ENCODE measurements around the gene EDEM2. TPM values are rescaled to one million over a fixed set of nuclear protein-coding genes. Genes with fewer than 3 reads are reported as not detected.
"Not testable (repeated sequence)": the region's sequence is repeated elsewhere in the genome, so short reads cannot be mapped to it uniquely, and the experiment has no call there.

EDEM2 gene
- total RNA-seq, 1 donor from 2014 or later = 29.0 TPM

DNA sequence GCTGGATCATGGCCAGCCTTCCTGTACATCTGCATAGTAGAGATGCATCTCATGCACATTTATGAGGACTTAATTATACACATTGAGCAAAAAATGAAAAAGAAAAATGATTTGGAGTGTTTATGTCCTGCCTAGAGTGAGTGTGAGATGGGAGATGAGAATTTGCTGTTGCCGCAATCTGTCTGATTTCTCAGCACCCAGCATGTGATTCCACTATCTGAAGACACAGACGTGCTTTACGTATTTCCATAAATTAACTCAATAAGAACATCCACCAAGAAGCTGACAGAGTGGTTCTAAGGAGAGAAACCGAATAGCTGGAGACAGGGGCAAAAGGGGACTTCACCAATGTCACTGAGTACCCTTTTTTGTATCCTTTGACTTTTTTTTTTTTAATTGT lies 15.2 kb downstream of the EDEM2 start:
- intact Hi-C loops (cut with micrococcal nuclease) = no loop called here

DNA sequence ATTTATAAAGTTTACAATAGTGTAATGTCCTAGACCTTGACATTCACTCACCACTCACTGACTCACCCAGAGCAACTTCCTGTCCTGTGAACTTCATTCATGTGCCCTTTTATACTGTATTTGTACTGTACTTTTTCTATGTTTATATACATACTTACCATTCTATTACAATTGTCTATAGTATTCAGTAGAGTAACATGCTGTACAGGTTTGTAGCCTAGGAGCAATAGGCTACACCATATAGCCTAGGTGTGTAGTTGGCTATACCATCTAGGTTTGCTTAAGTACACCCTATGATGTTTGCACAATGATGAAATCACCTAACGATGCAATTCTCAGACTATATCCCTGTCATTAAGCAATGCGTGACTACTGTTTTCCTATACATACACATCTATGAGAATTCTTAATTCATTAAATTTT lies 17.5 kb downstream of the EDEM2 start:
- intact Hi-C loops (cut with micrococcal nuclease) = no loop called here

DNA sequence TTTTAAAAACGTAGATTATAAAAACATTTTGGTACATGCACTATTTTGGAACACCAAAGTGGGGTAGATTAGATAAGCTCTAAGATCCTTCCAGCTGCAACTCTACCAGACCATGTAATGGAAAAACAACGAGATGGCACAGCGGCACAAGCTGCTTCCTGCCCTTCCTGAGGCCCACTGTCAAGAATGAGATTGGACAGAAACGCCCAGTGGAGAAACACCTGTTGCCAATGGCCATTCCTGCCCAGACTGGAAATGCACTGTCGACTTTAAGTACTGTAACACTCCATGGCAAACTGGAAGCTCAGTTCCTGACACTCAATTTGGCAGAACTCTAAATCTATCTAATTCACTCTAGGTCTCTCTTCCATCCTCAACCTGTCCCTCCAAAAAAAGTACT lies 21.4 kb downstream of the EDEM2 start:
- intact Hi-C loops (cut with micrococcal nuclease) = no loop called here

DNA sequence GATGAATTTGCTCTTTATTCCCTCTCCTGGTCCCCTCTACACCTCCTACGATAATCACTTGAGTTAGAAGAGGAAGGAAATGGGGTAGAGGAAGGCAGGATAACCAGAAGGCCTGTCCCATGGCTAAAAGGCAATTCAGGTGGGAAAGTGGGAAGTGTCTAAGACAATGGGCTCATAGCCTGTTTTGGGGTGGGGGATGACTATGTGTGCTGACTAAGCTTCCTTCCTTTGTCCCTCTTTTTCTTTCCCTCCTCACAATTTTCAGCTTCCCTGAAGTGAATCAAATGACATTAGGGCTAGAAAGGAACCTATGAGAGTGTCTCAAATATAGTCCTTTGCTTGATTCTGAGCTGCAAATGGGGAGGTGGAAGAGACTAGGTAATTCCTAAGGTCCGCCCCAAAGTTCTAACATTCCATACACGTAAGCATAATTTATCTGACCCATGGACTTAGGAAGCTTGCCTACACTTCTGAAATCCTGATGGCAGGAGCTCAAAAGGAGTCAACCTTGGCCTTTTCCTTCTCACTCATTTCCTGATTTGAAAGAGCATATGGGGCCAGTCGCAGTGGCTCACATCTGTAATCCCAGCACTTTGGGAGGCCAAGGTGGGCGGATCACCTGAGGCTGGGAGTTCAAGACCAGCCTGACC lies 24.3 kb downstream of the EDEM2 start:
- intact Hi-C loops (cut with micrococcal nuclease) = no loop called here

DNA sequence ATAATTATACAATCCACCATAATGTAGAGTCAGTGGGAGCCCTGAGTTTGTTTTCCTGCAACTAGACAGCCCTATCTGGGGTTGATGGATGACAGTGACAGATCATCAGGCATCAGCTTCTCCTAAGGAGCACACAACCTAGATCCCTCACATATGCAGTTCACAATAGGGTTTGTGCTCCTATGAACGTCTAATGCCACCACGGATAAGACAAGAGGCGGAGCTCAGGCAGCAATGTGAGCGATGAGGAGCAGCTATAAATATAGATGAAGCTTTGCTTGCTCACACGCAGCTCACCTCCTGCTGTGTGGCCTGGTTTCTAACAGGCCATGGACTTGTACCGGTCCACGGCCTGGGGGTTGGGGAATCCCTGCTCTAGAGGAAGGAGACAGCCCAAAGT lies 25.9 kb downstream of the EDEM2 start:
- intact Hi-C loops (cut with micrococcal nuclease) = no loop called here

DNA sequence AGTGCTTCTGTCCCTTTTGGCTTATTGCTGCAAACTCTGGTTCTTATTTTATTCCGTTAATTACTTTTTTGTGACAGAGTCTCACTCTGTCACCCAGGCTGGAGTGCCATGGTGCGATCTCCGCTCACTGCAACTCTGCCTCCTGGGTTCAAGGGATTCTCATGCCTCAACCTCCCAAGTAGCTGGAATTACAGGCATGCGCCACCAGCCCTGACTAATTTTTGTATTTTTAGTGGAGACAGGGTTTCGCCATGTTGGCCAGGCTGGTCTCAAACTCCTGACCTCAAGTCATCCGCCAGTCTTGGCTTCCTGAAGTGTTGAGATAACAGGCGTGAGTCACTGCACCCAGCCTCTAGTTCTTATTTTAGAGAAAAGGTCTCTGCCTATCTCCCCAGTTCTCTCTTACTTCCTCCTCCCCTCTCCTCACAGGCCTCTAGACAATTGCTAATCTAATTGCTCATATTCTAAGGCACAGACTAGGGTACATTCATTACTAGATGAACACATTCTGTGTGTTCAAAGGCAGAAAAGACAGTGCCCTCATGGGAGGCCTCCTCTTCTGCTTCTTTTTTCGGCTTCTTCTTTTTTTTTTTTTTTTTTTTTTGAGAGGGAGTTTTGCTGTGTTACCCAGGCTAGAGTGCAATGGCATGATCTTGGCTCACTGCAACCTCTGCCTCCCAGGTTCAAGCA lies 27.0 kb downstream of the EDEM2 start:
- intact Hi-C loops (cut with micrococcal nuclease) = no loop called here

DNA sequence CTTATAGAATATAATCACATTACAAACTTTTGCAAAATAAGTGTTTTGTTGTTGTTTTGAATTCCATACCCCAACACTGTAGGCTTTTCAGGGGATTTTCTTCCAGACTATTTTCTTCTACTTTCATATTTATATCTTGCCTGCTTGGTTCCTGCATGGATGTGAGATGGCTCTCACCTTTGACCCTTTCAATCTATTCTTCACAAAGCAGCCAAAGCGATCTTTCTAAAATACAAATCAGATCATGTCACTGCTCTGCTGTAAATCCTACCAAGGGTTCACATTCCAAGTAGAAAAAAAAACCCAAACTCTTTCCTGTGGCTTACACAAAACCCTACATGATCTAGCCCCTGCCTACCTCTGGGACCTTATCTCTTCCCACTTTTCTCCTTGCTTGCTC lies 29.5 kb downstream of the EDEM2 start:
- intact Hi-C loops (cut with micrococcal nuclease) = no loop called here

DNA sequence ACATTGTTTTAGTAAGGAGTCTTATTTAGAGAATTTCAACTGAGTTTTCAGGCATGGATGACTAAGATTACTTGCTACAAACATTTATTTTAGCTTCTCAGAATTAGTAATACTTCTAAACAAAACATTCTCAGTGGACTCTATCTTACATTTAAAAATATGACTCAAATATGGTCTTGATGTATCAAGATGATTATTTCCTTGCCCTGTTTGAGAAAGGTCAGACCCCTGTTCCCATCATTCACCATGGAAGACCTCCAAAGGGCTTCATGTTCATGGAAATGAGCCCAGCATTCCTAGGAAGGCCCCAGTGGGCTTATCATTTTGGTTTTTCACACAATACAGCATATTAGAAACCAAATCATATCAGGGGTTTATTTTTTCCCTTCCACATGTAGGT lies 29.9 kb downstream of the EDEM2 start:
- intact Hi-C loops (cut with micrococcal nuclease) = no loop called here

DNA sequence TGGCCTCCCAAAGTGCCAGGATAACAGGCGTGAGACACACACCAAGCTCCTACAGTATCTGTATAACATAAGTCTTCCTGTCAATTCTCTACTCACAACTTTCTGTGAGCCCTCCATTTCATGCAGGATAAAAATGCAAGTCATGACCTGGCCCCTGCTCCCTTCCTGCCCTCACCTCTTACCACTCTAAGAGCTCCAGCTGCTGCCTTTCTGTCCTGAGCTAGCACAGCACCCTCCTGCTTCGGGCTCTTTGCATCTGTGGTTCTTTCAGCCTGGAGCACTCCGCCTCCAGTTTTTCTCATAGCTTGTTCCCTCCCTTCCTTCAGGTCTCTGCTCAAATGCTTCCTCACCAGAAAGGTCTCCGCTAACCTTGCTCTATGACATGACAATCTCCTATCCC lies 30.9 kb downstream of the EDEM2 start:
- intact Hi-C loops (cut with micrococcal nuclease) = no loop called here

DNA sequence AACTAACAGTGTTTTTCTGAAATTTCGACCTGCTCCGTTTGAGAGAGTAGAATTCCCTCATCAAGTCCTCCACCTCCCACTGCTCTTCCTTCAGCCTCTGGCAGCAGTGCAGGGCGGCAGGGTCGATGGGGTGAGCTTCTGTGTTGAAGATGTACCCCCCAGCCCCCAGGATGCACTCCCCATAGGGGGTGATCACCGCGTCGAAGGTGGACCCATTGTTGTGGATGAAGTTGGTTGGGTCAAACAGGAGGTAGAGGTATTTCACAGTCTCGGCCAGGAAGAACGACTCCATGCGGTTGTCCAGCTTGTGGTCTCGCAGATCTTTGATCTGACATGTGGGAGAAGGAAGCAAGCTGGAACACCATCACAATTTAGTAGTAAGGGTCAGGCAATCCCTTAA lies 31.5 kb downstream of the EDEM2 start:
- intact Hi-C loops (cut with micrococcal nuclease) = no loop called here

DNA sequence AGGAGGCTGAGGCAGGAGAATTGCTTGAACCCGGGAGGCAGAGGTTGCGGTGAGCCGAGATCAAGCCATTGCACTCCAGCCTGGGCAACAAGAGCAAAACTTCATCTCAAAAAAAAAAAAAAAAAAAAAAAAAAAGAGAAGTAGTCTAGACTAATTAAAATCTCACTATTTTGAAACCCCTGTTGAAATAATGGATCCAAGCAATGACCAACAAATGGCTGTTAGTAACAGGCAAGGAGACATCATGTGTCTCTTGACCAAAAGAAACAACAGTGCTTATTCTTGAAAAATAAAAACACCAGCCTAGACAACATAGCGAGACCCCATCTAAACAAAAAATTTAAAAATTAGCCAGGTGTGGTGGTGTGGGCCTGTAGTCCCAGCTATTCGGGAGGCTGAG lies 34.9 kb downstream of the EDEM2 start:
- intact Hi-C loops (cut with micrococcal nuclease) = not testable (repeated sequence)

DNA sequence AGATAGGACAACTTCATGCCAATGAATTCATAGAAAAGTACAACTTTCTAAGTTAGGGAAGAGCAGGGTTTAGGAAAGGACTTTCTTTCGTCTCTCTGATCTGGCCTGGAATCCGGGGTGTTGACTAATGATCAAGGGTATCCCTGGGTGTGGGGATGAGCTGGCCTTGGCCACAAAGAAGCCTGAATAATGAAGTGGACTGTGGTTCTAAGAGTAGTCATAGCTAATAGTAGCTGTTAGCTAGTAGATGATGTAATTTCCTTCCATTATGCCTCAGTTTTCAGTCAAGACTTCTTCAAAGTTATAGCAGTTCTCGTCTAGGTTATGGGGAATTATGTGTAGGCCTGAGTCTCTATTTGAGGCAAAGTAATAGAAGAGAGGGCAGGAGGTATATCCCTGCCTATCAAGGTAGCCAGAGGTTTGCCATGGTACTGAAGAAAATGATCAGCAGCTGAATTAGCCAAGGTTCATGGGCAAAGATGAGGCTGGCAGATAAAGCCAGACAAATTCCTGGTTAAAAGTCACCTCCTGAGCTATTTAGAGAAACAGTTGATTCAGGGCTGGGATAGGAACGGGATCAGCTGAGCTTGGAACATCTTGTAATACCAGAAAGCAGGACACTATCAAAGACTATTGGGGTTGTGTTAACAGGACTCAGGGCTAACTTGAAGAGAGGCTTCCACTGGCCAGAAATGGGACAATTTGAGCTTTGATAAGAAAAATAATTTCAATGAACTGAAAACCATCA lies 35.8 kb downstream of the EDEM2 start:
- intact Hi-C loops (cut with micrococcal nuclease) = no loop called here

DNA sequence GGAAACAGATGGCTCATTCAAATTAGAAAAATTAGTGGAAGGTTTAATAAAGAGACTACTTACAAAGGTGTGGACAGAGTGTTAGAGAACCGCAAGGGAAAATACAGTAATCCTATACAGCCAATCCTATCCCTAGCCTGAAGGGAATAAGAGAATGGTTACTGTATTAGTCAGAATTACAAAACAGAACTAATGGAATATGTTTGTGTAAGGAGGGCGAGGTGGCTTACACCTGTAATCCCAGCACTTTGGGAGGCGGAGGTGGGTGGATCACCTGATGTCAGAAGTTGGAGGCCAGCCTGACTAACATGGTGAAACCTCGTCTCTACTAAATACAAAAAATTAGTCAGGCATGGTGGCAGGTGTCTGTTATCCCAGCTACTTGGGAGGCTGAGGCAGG lies 38.2 kb downstream of the EDEM2 start:
- intact Hi-C loops (cut with micrococcal nuclease) = no loop called here

DNA sequence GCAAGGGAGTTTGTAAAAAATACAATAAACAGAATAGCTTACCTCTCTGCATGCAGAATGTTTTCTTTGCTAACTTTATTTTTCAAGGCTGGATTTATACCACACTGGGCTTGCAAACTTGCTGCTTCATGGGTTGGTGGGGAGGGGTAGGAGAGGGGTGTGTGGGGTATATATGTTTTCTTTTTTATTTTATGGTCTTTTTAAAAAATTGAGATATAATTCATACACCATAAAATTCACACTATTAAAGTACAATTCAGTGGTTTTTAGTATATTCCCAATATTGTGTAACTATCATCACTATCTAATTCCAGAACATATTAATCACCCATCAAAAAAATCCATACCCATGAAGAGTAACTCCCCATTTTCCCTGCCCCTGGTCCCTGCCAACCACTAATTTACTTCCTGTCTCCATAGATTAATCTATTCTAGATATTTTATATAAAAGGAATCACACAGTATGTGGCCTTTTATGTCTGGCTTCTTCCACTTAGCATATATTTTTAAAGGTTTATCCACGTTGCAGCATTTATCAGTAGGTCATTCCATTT lies 40.2 kb downstream of the EDEM2 start:
- intact Hi-C loops (cut with micrococcal nuclease) = no loop called here

DNA sequence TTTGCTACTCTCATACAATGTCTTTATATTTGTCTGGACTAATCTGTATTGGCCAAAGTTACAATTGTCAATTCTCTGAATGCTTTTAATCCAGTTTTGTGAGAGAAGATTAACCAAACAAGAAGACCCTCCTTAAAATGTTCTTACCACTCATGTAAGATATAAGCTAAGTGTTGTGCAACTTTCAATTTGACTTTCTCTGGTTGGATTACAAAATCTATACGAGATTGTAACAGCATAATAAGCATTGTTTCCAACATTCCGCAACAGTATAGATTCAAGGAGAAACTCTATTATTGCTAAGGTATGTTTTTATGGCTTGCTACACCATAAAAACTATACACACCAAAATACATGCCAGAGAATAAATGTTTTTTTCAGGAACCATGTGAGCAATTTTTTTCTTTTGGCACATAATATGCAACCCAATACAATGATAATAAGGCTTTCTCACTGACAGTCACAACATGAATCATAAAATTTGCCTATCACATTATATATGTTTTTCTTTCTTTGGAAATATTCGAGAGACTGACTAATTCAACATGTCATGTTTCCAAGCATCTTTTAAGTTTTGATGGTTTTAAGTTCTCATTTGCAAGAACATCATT lies 42.3 kb downstream of the EDEM2 start:
- intact Hi-C loops (cut with micrococcal nuclease) = no loop called here

DNA sequence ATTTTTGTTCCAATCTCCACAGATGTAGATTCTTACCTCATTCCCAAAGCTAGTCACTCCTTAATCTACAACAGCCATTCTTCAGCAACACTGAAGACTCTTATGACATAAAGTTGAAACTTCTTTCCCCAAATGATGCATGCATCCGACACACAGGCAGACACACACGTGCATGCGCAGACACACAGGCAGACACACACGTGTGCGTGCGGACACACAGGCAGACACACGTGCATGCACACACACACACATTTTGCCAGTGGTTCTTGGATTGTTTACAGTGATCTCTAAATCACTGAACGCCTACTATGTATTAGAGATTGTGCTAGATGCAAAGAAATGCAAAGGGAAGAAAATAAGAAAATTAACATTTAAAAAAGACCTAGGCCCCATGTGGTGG lies 45.5 kb downstream of the EDEM2 start:
- intact Hi-C loops (cut with micrococcal nuclease) = no loop called here

DNA sequence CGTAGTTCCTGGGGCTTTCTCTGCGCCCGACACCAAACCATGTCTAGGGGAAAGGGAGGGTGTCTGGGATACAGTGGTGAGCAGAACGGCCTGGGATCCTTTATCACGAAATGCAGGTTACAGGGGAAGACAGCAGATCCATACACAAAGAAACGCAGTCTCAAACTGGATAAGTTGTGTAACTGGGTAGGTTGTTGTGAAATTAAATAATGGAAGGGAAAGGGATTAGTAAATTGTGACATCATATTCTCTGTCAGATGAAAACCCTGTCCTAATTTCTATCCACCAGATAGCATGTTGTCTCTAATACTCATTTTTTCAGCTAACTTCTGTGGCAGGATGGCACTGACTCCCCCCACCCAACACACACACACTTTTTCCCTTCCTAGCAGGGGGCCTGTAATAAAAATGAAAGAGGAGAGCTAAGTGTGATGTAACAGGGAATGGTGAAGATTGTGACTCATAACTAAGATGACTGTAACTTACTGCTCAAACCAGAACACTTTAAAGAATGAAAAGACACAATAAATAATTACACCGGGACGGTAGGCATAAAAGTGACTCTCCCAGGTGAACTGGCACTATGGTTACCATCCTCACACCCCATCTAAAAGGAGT lies 53.8 kb downstream of the EDEM2 start:
- intact Hi-C loops (cut with micrococcal nuclease) = loop anchor here (2.0 to 10.0 kb wide), 4 partner anchors 53 to 266 kb away; partner anchors contain the start of genes EDEM2, GSS, MMP24OS and MYH7B

DNA sequence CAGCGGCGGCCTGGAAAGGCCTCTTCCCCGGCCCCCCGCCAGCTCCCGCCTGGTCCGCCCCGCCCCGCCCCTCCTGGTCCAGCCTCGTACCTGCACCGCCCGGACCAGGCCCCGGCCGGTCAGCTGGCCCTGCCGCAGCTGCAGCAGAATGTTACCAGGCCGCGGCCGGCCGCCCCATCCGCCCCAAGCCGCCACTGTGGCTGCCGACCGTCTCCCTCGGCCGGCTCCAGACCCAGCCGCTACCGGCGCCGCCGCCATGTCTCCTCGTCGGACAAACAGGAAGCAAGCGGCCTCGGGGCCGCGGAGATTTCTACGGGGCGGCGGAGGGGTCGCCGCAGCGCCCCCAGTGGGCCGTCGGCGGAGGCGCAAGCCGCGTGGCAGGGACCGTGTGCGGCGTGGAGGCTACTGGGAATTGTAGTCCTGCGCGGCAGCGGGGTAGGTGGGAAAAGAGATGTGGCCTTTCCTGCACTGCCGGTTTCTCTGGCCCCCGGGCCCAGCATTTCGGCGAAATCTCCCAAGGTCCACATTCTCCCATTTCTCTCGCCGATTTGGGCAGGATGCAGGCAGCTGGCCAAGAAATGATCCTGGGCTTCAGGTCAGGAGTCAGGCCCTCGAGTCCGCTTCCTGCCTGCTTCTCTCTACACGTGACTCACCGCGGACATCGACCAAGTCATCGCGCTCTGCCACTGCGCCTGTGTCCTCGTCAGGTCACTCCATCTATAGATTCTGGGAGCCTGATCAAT lies 54.4 kb downstream of the EDEM2 start, which contains the start of gene TRPC4AP:
Gene TRPC4AP, minus strand, starts transcription at position 284 of the 743 bp plus-strand sequence. Its CDS starts 26 bp downstream, at position 258.
- intact Hi-C loops (cut with micrococcal nuclease) = loop anchor here (1.0 to 10.0 kb wide), 5 partner anchors 54 to 265 kb away; partner anchors contain the start of genes ACSS2, EDEM2, GSS and MMP24OS

DNA sequence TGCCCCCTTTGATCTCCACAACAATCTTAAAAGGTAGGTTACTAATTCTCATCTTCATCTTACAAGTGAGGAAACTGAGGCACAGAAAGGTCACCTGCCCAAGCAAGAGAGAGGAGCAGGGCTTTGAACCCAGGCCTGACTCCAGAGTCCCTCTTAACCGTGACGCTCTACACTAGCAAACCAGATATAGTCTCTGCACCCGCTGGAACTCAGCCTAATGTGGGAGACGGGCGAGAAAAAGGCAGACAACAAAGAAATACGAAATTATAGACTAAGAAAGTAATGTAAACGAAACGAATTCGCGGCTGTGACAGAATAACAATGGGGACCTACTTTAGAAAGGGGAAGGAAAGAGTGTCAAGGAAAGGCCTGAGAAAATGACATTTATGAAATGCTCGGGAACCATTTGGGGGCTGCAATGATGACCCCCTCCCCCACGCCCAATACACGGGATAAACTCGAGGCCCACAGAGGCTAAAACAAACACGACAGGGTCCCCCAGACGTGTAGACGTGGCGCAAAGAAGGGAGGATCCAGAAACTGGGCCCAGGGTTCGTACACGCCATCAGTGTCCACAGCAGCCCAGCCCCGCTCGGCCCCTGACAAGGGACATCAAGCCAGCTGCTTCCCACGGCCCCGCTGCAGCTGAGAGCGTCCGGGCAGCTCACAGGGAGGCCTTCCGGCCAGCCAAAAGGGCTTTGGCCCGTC lies 55.2 kb downstream of the EDEM2 start:
- intact Hi-C loops (cut with micrococcal nuclease) = loop anchor here (1.0 to 10.0 kb wide), 5 partner anchors 55 to 265 kb away; partner anchors contain the start of genes ACSS2, EDEM2, GSS and MMP24OS

Measured in T-helper 2 cell treated with Interferon-gamma antibody and Interleukin-4, amounts not matched to agents 100 ng/mL and 5 ng/mL, for 36 hours (primary cell).